ENCODE data around the gene APBA2.

The APBA2 gene

DNA sequence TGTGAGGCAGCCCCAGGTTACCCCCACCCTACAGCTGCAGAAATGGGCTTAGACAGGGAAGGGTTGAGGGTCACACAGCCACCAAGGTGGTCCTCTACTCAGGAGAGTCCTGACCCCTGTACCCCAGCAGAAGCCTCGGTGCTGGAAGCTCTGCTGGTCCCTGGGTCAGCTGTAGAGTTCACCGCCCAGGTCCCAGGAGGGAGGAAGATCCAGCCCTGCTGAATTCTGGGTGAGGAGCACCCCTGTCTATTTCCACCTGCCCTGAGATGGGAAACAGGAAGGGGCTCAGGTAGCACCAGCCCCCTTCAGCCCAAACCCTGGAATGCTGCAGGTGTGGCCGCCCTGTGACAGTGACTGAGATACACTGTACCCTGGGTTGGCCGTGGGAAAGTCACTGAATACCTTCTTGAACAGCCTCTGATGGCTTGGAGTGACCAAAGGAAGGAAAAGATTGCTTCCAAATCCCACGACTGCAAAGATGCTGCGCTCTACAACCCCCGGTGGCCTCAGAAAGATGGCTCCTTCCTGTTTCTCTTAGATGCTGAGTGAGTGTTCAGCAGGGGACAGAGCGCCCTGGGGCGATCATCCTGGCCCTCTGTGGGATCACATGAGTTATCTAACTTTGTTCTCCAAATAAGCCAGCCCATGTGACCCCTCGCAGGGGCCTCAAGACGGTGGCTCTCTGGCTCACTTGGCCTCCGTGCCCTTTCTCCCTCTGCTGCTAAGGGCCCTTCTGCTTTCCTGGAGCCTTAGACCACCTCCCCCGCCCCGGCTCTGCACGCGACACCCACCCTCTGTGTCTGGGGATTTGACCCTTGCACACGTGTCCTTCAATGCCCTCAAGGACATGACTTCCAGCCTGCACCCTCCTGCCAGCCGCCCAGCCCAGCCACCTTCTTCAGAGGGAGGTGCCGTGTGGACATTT lies 242.0 kb downstream of the APBA2 start:
- no peak for DNase-seq

DNA sequence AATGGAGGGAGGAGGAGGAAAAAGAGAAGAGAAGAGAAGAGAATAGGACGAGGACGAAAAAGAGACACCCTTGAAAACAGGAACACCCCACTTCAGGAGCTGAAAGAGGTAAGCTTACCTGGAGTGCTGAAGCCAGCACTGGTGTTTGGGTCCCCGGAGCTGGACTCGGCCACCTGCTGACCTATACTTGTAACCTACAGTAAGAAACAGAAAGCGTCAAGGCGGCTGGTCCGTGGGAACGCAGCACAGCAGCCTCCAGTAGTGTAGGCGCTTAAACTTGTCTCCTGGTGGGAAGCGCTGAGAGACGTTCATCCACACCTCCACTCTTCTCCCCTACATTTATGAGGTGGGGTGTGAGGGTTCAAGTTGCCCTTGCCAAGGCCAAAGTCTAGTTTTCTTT lies 242.9 kb downstream of the APBA2 start:
- DNase-seq: no peak

DNA sequence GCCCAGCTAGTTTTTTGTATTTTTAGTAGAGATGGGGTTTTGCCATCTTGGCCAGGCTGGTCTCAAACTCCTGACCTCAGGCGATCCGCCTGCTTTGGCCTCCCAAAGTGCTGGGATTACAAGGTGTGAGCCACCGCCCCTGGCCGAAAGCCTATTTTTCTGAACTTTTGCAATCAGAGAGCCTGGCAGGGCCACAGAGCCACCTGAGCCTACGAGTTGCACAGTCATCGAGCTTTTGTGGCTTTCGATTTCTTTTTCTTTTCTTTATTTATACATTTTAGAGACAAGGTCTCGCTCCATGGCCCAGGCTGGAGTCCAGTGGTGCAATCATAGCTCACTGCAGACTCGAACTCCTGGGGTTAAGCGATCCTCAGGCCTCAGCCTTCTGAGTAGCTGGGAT lies 243.4 kb downstream of the APBA2 start:
- no peak for DNase-seq

DNA sequence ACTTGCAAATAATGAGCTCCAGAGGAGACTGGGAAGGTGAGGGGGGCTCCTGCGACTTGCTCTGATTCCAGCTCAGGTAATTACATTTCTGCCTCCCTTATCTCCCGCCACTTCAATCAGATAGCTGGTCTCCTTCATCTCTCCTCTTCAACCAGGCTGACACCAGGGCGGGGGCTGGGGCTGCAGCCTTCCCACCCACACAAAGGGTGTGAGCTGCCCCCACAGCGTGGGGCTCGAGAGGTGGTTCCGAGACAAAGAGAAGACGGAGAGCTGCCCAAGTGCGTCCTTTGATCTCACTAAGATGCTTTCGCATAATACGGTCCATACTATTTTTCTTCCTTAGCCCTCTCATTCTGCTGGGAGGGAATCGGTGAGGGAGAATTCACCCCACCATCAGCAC lies 244.2 kb downstream of the APBA2 start:
- no peak for DNase-seq

DNA sequence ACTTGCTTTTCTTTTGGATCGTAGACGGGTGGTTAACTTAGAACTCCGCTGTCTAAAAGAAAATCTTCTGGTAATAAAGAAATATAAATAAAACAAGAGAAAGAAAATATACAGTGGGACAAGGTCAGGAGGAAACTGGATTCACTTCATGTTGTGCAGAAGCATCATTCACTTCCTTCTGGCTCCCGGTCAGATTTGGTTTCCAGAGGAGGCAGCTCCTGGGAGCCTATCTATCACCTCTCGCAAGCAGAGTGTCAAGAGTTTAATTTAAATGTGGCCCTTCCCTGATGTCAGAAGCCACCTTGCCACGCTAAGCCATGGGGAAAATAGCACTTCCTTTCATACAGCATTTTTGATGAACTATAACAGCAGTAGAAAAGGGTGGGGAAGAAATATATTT lies 244.7 kb downstream of the APBA2 start:
- no peak for DNase-seq

DNA sequence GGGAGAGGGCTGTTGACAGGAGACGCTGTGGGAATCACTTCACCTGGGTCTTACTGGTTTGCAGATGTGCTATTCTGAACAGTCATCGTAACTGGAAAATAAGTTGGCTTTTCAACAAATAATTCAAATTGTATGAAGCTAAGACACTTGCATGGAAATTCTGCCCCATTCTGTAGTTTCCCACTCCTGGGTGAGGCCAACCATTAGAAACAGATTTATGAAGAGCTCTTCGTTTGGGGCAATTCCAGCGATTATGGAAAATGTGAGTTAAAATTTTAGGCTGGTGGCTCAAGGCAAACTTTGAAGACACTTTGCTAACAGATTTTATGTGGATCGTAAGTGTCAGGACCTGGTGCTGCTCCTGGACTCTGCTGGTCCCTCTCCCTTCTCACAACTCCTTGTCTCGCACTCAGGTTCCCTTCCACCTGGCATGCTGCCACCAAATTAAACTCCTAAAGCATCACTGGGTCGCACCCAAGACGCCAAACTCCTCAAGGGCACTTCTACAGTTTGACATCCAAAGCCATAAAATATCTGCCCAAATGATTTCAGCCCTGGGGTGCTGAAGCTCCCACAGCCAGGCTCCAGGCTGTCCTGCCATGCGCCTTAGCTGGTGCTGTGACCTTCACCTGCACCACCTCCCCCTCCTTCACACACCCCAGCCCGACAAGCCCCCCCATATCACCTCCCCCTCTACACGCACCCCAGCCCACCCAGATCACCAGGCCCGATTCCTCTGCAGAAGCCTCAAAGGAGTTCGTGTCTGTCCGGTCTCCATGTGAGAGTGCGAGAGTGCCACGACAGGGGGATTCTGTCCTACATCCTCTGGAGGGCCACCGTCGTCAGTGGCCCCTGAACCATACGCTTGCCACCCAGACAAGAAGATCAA lies 245.4 kb downstream of the APBA2 start:
- DNase-seq: no peak

DNA sequence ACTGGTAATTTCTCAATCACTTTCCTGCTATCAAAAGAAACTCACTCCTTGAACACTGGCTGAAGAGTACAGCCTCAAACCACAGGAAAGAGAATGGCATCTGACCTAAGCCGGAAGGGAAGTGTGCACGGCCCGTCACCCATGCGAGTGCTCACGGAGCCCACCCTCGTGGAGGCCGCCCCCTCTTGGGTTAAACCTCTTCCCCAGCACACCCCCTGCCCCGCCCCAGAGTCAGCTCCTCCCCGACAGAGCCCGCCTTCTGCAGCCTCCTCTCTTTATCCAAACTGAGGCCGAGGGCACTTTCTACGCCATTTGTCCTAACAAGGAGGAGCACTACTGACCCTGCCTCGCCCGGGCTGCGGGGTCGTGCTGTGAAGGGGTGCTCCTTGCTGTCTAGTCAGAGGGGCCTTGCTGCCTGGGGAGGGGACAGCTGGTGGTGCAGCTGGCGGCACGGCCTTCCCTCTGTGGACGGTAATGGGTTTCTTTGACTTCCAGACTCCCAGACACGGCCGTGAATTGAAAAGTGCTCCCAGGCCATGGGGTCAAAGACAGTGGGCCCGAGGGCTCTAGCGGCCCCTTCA lies 246.2 kb downstream of the APBA2 start:
- DNase-seq: no peak

DNA sequence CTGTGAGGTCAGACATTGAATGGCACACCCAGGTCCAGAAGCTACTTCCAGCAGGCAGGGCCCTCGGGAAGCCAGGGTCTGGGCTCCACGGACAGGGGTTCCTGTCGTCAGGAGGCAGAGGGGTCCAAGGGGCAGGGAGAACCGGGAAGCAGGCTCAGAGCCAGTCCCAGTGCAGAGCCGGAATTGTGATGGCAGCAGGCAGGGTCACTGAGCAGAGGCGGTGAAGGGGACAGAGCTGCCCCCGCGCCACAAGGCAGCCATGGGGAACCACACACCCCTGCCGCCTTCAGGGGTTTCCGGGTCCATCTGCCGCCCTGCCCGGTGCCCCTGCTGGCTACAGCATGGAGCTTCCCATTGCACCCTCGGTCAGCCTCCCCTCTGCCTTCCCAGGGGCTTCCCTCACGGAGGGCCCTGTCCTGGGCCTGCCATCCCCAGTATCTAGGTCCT lies 247.0 kb downstream of the APBA2 start:
- no peak for DNase-seq

DNA sequence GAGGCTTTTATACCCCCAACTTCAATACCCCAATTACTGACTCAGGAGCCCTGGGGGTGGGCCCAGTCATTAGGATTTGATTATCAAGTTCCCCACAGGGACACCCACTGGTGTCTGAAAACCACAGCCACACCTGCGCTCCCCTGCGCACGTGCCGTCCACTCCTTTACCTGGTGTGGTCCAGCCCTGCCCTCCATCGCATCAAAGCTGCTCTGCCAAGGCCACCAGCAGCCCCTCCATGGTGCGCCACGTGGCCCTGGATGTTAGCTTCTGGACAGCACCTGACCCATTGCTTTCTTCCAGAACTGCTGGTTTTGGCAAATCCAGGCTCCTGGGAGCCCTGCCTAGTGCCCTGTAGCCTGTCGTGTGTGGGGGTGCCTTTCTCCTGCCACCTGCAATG lies 247.5 kb downstream of the APBA2 start:
- no peak for DNase-seq

DNA sequence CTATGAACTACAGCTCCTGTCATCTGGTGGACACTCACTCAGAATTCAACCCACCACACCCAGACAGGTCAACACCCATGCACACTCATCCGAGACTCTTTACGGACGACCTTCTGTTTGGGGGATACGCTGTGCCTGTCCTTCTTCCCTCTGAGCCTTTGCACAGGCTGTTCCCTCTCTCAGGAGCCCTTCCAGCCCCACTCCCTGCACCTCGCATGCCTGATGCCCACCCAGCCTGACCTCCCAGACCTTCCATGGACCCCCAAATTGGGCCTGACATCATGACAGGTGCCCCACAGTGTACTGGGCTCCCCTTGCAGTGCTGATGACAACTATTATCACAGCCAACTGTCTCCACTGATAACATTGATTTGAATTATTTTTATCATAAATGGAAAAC lies 248.0 kb downstream of the APBA2 start:
- DNase-seq: no peak

DNA sequence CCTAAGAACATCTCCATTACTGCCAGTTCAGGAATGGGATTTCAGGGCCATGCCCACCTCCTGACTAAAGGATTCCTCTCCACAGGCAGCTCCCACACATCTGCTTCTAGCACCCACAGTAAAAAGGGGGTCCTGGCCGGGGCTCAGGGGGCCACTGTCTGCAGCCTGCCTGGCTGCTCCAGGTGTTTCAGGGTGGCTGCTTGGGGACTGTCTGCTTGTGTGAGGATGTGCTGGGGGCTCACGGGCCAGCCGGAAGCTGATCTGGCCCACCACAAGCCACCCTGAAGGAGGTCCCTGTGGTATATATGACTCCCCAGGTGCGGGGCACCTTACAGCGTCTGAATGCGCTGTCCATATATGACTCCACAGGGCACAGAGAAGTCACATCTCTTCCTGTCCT lies 248.5 kb downstream of the APBA2 start:
- no peak for DNase-seq

DNA sequence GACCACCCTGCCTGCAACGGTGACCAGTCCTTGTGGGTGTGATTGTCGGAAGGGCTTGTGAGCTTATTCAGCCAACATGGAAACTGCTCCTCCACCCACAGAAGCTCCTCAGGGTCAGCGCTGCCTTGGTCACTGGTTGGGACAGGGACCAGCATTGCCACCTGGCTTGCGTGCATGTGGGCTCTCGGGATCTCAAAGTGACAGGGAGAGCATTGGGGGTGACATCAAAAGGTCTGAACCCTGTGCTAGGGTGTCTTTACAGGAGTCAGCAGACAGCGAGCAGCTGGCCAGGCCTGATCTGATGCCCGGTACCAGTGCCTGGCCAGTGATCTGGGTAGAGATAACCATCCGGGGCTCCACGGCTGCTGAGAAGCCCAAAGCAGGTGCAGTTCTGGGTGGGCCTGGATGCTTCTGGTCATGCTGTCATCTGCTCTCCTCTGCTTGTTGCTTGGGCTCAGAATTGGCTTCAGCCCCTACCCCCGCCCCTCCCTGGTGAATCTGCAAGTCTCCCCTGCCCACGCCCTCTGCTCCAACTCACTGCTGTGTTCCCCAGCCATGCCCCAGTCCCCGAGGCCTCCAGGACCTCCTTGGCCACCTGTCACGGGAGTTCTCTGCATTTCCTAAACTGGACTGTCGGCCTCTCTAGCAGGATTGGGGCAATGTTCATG lies 249.0 kb downstream of the APBA2 start:
- DNase-seq: no peak

DNA sequence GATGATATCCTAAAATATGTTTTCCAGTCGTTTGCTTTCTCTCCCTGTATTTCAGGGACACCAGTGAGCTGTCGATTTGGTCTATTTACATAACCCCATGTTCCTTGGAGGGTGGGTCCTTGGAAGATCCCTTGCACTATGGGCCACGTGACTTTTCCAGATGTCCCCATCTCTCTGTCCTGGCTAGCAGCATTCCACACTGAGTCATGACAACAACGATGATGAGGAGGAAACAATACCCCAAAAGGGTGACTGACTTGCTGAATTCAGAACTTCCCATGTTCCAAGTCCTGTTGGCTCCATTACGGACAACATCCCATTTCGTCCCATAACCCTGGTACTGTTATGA lies 249.5 kb downstream of the APBA2 start:
- no peak for DNase-seq

DNA sequence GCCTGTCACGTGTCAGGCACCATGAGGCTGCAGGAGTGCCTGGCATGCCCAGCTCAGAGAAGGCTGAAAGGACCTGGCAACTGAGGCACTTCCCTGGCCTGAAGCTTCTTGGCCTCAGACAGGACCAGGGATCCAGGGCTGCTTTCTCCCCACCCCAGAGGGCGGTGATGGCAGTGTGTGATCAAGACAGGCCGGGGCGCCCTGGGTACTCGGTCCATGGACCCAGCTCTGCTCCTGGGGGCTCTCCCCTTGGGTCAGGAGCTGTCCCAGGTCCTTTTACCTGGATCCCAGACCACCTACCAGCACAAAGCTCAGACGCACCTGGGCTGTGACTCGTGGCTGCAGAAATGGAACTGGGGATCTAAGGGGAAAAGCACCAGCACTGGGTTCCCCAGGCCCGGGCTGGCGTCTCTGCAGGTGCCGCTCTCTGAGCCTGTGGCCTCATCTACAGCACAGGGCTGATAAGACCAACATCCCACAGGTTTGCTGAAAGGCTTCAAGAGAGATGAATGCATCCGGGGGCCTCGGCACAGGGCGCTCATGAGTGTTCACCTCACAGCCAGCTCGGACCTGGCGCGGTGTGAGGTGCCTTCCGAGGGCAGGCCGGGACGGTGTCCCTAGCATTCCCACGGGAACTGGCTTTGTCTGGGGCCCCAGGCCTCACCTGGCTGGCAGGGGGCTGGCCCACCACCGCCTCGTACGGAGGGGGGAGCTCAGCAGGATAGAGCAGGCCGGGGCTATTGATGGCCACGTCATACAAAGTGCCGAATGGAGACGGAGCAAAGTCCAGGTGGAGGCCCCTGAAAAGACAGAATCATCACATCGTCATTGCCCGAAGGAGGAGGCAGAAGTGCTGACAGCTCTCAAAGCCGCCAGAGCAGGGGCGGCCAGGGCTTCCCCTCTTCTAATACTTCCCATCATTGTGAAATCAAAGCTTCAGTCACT lies 250.2 kb downstream of the APBA2 start:
- no peak for DNase-seq

DNA sequence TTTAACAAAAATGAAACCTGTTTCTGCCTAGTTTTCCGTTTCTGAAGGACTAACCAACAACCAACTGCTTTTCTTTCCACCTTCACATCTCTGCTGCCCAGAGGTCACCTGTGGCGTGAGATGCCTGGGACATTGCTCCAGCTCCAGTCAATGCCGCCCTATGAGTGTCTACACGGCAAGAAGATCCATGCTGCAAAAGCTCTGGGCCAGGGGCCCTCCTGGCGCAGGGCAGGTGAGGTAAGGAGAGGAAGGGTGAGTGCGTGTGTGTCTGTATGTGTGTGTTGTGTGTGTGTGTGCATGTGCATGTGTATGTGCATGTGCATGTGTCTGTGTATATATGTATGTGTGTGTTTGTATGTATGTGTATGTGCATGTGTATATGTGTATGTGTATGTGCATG lies 252.5 kb downstream of the APBA2 start:
- DNase-seq: no peak

DNA sequence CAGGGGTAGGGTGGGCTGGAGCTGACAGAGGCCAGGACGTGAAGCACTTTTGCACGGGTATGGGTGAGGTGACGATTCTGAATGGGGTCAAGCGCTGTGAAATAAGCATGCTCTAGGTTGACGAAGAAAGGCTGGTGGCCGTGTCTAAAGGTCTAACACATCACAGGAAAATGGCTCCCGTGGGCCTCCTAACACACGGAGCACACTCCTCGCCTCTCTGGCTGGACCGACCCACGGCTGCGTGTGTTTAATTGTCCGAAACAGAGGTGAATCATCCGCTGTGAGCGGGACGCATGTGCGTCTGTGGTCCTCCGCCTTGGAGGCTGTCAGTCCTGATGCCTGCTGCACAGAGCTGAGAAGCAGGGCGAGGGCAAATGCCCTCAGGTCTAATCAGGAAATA lies 253.3 kb downstream of the APBA2 start:
- DNase-seq: no peak

DNA sequence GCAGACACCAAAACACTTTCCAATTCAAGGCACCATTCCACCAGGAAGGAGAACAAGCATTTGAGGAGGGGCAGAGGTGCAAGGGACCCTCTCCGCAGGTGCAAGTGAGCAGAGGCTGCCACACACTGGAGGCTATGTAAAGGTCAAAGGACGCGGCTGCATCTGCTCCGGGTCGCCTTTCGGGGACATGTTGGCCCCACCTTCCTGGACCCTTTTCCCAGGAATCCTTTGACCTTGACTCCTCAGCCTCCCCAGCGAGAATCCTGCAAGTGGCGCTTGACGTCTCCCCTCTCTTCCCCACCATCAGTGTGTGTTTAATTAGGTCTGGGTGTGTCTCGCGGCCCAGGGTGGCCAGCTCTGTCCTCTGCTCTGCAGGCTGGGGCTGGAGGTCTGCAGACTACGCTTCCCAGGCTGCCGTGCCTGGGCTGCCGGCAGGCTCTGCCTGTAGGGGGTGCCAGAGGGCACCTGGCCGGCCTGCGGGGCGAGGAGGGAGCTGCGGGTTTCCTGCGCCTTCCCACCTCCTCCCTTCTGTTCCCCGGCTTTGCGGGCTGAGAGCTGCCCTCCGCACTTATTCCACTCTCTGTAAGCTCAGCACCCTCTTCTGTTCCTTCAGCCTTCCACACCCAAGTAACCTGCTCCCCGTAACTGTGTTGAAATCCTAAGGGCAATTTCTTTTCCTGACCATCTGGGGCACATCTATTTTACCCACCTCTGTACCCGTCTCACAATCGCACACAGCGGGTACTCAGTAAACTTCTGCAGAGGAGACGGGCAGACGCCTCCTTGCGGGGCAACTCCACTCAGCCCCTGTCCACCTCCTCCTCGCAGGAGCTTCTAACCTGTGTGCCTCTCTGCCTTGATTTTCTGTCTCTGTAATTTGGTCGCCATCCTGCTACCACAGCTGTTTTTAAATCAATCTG lies 254.0 kb downstream of the APBA2 start:
- peak; percentile 26 for DNase-seq

DNA sequence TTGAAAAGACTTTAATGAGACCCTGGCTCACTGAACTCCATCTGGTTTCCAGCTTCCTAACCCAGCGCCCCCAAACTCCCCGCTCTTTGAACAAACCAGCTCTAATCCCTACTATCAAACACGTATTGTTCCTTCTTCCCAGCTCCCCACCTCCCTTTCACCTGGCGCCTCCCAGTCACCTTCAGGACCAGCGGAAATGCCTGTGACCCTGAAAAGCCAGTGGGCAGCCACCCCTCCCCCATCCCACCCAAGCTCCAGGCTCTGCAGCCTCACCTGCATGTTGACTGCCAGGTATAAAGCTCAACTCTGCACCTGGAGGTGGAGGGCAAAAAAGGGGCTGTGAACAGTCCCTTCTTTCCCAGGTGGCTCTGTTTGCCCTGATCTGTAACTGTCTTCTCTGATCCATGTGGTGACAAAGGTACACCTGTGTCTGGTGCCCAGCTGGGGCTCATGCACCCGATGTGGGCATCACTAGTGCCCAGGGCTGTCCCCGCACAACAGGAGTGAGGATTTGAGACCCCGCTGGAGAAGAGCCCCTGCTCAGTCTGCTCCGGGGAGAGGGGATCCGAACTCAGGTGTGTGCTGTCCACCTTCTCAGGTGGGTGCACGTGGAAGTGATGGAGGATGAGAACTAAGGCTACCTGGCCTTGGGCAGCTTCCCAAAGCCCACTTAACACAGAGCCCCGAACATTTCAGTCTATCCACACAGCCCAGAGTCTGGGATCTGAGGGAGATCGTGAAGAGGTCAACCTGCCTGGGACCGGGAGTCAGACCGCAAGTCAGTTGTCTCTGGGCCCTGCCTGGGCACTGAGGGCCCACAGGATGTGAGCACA lies 254.9 kb downstream of the APBA2 start:
- no peak for DNase-seq

DNA sequence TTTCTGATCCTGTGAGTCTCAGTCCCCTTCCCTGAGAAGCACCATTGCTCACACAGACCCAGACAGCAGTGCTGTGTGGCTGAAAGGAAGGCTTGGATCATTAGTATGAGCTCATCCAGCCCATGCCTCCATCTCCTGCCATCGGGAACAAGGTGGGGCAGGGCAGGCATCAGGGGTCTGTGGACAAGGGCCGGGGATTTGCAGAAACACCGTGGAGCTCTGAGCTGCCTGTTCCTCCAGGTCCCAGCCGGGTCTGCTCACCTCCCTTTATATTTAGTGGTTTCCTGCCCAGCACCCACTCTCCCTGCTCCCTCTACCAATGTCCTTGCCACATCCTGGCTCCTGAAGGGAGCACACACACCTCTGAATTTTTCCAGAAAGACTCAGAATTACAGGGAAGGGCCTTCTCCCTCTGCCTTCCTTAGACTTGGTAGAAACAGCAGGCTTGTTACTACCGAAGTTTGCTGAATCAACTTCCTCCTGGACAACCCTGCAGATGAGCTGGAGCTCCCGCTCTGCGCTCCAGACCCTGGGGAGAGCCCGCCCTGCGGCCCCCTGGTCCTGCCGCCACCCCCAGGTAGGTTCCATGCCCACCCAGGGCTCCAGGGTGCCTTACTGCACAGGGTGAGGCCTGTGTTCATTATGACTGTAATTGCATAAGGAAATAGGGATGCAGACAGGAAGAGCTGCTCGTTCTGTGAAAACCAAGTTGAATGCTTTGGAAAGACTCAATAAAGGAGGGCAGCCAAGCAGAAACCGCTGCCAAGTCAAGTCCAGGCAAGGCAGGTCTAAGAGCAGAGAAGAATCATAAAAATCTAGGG lies 255.7 kb downstream of the APBA2 start:
- DNase-seq: no peak

Measured in CD4-positive, alpha-beta T cell treated with Interleukin-21 for 1 hour (primary cell).